ENCODE results near the gene PBX4. TPM values are rescaled to one million over a fixed set of nuclear protein-coding genes. Genes with fewer than 3 reads are reported as not detected.

PBX4 gene
- polyA plus RNA-seq, 1 experiment, result 1.9 TPM

DNA sequence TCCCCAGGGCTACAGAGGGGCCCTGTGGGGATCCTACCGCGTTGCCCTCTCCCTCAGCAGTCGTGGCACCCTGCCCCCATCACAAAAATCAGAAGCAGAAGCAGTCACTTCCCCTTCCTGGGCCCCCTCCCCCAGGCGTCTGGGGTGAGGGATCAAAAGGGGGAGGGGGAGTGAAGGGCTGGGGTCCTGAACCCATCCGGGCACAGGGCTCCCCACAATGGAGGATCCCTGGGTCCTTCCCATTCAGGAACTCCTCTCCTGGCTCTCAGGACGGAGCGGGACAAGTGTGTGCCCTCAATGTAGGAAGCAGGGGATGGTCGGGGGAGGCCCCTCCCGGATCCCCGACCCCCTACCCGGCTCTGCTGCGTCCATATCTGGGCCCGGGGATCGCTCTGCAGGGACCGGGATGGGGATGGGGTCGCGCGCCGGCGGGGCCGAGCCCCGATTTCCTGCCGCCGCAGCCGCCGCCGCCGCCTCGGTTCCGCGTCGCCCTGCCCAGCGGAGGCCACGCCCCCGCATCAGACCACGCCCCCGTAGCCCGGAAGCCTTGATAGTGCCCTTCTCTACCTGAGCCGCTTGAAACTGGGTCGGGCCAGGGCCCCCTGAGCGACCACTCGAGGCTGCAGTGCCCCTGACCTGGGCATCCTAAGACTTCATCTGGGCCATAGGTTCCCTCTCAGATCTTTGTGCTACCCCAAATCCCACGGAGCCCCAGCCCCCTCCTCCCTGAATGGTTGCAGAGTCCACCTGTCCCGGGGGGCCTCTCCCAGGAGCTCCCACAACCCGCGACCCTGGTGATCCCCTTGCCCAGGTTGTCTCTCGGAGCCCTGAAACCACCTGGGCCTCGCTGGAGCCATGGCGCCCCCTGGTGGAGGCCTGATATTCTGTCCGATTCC lies 24.9 kb upstream of the PBX4 start, which contains the start of gene GMIP:
Gene GMIP, minus strand, starts transcription at position 500 of the 896 bp plus-strand sequence. Its CDS starts 128 bp downstream, at position 372.
- POLR2A ChIA-PET, result no interaction called here
- TF ChIP-seq CTCF (IDR thresholded peaks at IDR 0.05; ENCODE audit: insufficient read depth, low read depth, low read length), result peak; percentile 93

GRCh38 chr19:19642506-19643157 lies 24.1 kb upstream of the PBX4 start:
- no peak for TF ChIP-seq CTCF (IDR thresholded peaks at IDR 0.05; ENCODE audit: insufficient read depth, low read depth, low read length)
- no peak for DNase-seq (ENCODE audit: low read depth)
- ChIA-PET CTCF (interaction anchor here (0.6 kb wide), 1 partner anchor 127 kb away, joined by 3 read pairs; the partner anchor contains the start of gene TSSK6), POLR2A (no interaction called here)
- Histone ChIP-seq H3K4me3 (ENCODE audit: low read depth, low read length) (peak overlapping the region; percentile 62), H3K27me3 (ENCODE audit: control insufficient read depth, insufficient read depth, low read length) (no peaks in the 10 kb centered on the region), H3K36me3 (ENCODE audit: control insufficient read depth, insufficient read depth, low read length) (peaks cover 23% of the 10 kb centered on the region)

More for the DNA sequence above, 24.9 kb upstream of the PBX4 start, which contains the start of gene GMIP:
- no peak for DNase-seq (ENCODE audit: low read depth)
- CTCF ChIA-PET, result interaction anchor here (0.6 to 3.2 kb wide), 22 partner anchors 8 to 258 kb away, joined by 3 to 83 read pairs (median 4); partner anchors contain the start of genes CILP2, NDUFA13 and YJEFN3
- Histone ChIP-seq H3K4me3 (ENCODE audit: low read depth, low read length) (peak within 1 kb of the TSS; percentile 62), H3K36me3 (ENCODE audit: control insufficient read depth, insufficient read depth, low read length) (peaks cover 22% of the 10 kb centered on the region), H3K27me3 (ENCODE audit: control insufficient read depth, insufficient read depth, low read length) (no peaks in the 10 kb centered on the region)

- ChIA-PET CTCF (no interaction called here), POLR2A (no interaction called here)
- TF ChIP-seq CTCF (IDR thresholded peaks at IDR 0.05; ENCODE audit: insufficient read depth, low read depth, low read length), result no peak
- H3K4me3 ChIP-seq (ENCODE audit: low read depth, low read length), result no peak overlapping the region
- H3K36me3 ChIP-seq (ENCODE audit: control insufficient read depth, insufficient read depth, low read length), result peaks cover 29% of the 10 kb centered on the region
- no peak for DNase-seq (ENCODE audit: low read depth)
- H3K27me3 ChIP-seq (ENCODE audit: control insufficient read depth, insufficient read depth, low read length), result no peaks in the 10 kb centered on the region
Observed at GRCh38 chr19:19637523-19638251, 19.2 kb upstream of the PBX4 start.

DNA sequence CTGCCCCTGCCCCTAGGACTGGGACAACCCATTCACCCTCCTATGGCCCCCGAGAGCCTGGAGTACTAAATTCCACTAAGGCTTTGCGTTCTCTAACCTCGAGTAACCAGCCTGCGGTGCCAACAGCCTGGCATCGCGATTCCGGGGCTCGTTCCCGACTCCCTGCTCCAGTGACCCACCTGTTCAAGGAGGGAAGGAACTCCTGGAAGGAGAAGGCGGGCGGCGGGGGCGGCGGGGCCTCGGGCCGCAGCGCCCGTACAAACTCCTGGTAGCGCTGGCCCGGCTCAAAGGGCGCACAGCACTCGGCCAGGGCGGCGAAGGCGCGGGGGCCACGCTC lies 18.7 kb upstream of the PBX4 start:
- Histone ChIP-seq H3K4me3 (ENCODE audit: low read depth, low read length) (no peak overlapping the region), H3K27me3 (ENCODE audit: control insufficient read depth, insufficient read depth, low read length) (no peaks in the 10 kb centered on the region), H3K36me3 (ENCODE audit: control insufficient read depth, insufficient read depth, low read length) (peaks cover 31% of the 10 kb centered on the region)
- CTCF ChIA-PET, result no interaction called here
- DNase-seq (ENCODE audit: low read depth), result no peak
- POLR2A ChIA-PET, result no interaction called here
- no peak for TF ChIP-seq CTCF (IDR thresholded peaks at IDR 0.05; ENCODE audit: insufficient read depth, low read depth, low read length)

Data from BJ (cell line).